Right atrium auricular region (tissue), 2 donors: ENCODE measurements around the gene USH1G. TPM values are rescaled to one million over a fixed set of nuclear protein-coding genes. Genes with fewer than 3 reads are reported as not detected.
A peak's percentile ranks its signal among the peaks of the same experiment; 100 is the strongest.
"Not testable (repeated sequence)": the region's sequence is repeated elsewhere in the genome, so short reads cannot be mapped to it uniquely, and the experiment has no call there.

Experiments
- DNase-seq: peaks from one replicate; pipeline ENCODE4 v3.0.0-alpha.2; 2019; ENCODE audit warnings: low spot score
- H3K27ac ChIP-seq, 2 donors: fragments of 200-600 bp; sonication (generic); 1 replicate in 1 of 2; 2 replicates in 1 of 2; pipeline ENCODE4 v1.5.1; 2016 to 2019
- H3K27me3 ChIP-seq, 2 donors: fragments of 200-600 bp; sonication (generic); one replicate each; pipeline versions ENCODE4 v1.5.1 to v1.6.0; 2017 to 2019
- H3K36me3 ChIP-seq: fragments of 200-600 bp; sonication (generic); one replicate; pipeline ENCODE4 v1.5.1; 2016
- H3K4me1 ChIP-seq, 2 donors: fragments of 200-600 bp; sonication (generic); one replicate each; pipeline versions ENCODE4 v1.5.1 to v1.6.0; 2017 to 2019
- H3K4me3 ChIP-seq, 2 donors: fragments of 200-600 bp; sonication (generic); 1 replicate in 1 of 2; 2 replicates in 1 of 2; pipeline ENCODE4 v1.5.1; 2017 to 2019; ENCODE audit warnings: mild to moderate bottlenecking in 1 of 2, moderate library complexity in 1 of 2
- H3K9me3 ChIP-seq, 2 donors: fragments of 200-600 bp; sonication (generic); one replicate each; pipeline ENCODE4 v1.5.1; 2019
- total RNA-seq, 2 donors: library from RNA; depleted of rRNA; stranded (reverse); fragments of >200 nt; gene quantifications; one replicate each; pipeline ENCODE4 v1.1.0, GENCODE V29; 2016
- TF ChIP-seq, protein P1 (sequence below), 2 donors: fragments of 200-600 bp; sonication (generic); IDR thresholded peaks; one replicate each; pipeline ENCODE4 v1.5.1; 2019; ENCODE audit warnings: antibody characterized with exemption in 2 of 2

The USH1G gene
- under 1 TPM; 0.20 to 0.22 TPM for total RNA-seq

DNA sequence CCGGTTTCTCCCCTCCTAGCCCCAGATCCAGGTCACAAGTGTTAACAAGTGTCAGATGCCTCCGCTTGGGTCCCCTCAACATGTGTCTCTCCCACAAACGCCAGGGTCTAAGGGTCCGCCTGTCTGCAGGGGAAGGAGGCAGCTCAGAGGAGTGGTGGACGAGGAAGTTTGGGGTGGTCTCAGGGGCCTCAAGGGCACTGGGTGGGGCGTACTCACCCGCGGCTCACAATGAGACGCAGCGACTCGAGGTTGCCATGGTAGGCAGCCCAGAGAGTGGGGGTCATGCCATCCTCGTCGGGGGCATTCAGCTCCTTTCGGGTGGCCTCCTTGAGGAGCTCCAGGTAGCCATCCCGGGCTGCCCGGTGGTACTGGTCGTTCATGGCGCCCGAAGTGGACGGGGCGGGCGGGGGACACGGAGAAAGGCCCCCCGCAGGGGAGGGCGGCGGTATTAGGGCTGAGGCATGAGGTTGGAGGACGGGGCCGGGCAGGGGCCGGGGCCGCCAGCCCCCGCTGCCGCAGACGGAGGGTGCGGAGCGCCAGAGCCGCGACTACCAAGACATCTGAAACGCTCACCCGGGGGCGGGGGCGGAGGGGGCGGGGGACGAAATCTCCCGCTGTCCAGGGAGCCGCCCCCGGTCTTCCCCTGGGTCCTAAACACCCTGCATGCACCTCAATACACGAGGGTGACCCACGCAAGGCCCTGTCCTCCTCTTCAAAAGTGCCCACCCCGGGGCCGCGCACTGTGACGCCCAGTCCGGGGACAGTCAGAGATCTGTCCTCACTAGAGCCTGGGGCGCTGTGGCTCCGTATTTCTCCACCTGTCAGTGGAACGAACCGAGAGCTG lies at the start of gene USH1G:
Gene USH1G, minus strand, starts transcription at position 562 of the 844 bp plus-strand sequence. Its CDS starts 182 bp downstream, at position 380.
- no peak for DNase-seq
- Histone ChIP-seq H3K4me3 (peak within 1 kb of the TSS; percentile 7 to 42), H3K9me3 (no peaks in the 10 kb centered on the region), H3K4me1 (peaks cover 0 to 39% of the 10 kb centered on the region in 2 donors), H3K36me3 (no peaks in the 10 kb centered on the region), H3K27me3 (peaks cover 0 to 22% of the 10 kb centered on the region in 2 donors), H3K27ac (no peak within 1 kb of the TSS)
- TF ChIP-seq, protein P1, sequence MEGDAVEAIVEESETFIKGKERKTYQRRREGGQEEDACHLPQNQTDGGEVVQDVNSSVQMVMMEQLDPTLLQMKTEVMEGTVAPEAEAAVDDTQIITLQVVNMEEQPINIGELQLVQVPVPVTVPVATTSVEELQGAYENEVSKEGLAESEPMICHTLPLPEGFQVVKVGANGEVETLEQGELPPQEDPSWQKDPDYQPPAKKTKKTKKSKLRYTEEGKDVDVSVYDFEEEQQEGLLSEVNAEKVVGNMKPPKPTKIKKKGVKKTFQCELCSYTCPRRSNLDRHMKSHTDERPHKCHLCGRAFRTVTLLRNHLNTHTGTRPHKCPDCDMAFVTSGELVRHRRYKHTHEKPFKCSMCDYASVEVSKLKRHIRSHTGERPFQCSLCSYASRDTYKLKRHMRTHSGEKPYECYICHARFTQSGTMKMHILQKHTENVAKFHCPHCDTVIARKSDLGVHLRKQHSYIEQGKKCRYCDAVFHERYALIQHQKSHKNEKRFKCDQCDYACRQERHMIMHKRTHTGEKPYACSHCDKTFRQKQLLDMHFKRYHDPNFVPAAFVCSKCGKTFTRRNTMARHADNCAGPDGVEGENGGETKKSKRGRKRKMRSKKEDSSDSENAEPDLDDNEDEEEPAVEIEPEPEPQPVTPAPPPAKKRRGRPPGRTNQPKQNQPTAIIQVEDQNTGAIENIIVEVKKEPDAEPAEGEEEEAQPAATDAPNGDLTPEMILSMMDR (IDR thresholded peaks at IDR 0.05), result no peak

DNA sequence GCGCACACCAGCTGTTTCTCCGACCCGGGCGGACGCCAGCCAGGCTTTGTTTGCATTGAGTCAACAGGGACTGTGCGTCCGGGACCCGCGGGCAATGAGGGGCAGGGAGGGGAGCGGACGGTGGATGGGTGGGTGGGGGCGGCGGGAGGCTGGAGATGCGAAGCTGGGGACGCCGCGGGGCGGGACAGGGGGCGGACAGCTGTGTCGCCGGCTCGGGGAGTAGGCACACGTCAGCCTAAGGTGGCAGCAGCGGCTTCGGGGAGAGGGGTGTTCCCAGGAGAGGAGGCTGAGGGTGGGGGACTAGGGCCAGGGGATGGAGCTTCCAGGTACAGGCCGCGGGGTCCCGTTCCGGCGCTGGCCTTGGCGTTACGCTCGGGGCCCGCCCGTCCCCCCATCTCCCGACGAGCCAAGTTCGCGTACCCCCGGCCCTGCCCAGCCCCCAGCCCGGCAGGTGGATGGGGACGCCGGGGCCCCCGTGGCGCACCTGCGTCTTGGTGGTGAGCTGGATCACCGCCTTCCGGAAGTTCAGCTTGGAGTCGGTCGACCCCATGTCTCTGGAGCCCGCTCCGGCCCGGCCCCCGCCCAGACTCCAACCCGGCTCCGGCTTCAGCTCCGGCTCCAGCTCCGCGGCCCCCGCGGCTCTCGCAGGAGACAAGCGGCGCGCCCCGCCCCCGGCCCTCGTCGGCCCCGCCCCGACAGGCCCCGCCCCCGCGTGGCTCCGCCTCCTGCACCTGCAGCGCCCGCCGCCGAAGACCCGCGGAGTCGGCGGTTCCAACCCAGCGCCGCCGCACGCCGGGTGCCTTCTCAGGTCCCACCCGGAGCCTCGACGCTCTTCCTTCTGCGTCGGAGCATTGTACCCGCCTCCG lies 49.3 kb upstream of the USH1G start, which contains the start of gene HID1:
Gene HID1, minus strand, starts transcription at position 653 of the 866 bp plus-strand sequence. Its CDS starts 103 bp downstream, at position 550.
- Histone ChIP-seq H3K9me3 (no peaks in the 10 kb centered on the region), H3K27ac (peak within 1 kb of the TSS; percentile 40 to 53), H3K4me3 (peak within 1 kb of the TSS; percentile 61 to 66), H3K27me3 (no peaks in the 10 kb centered on the region), H3K36me3 (no peaks in the 10 kb centered on the region), H3K4me1 (peaks cover 0 to 18% of the 10 kb centered on the region in 2 donors)
- TF ChIP-seq, protein P1 (IDR thresholded peaks at IDR 0.05), result no peak
- DNase-seq, result no peak

DNA sequence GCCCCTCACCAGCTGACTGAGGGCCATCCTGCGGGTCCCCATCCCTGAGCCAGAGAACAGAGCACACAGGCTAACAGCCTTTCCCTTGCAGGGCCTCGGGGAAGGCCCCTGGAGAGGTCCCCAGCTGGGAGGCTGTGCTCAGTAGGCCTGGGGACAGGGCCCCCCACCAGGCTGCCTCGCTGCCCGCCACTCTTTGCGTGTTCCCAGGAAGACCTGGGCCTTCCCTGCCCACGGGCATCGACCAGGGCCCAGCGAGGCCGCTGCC lies 48.7 kb upstream of the USH1G start:
- Histone ChIP-seq H3K4me3 (peak overlapping the region; percentile 61 to 66), H3K27ac (peak overlapping the region; percentile 40 to 53), H3K27me3 (no peaks in the 10 kb centered on the region), H3K36me3 (no peaks in the 10 kb centered on the region), H3K4me1 (peaks cover 0 to 18% of the 10 kb centered on the region in 2 donors), H3K9me3 (no peaks in the 10 kb centered on the region)
- no peak for DNase-seq
- TF ChIP-seq, protein P1 (IDR thresholded peaks at IDR 0.05), result no peak

DNA sequence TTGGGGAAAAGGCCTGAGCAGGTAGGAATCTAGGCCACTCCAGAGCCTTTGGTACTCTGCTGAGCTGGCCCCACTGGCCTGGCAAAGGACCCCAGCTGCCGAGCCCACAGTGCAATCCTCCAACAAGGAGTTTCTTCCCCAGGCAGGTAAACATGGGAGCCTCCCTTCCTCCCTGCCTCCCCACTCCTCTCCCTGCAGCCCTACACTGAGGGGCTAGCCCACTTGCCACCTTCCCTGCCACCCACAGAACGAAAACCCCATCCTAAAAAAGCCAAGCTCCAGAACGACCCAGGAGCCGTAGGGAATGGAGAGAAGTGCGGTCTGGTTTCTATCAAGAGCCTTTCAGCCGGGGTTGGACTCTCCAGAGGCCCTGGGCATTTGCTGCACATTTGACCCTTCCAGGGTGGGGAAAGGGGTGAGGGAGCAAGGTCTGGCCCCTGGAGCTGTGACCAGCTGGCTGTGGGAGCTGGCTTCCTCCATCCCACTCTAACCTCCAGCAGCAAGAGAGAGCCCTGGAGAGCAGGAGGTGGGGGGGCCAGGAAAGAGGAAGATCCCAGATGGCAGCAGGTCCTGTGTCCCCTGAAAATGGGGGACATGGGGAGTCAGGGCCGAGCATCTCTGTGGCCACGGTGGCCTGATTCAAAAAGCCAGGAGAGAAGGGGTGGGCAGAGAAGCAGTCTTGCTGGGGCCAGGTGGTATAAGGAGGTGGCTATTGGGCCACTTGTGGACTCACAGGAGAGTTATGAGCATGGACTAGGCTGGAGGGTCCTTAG lies 48.2 kb upstream of the USH1G start:
- Histone ChIP-seq H3K4me1 (peaks cover 0 to 18% of the 10 kb centered on the region in 2 donors), H3K4me3 (peak overlapping the region; percentile 61 to 66), H3K36me3 (no peaks in the 10 kb centered on the region), H3K27me3 (no peaks in the 10 kb centered on the region), H3K27ac (peak overlapping the region; percentile 40 to 53), H3K9me3 (no peaks in the 10 kb centered on the region)
- TF ChIP-seq, protein P1 (IDR thresholded peaks at IDR 0.05), result no peak
- no peak for DNase-seq

DNA sequence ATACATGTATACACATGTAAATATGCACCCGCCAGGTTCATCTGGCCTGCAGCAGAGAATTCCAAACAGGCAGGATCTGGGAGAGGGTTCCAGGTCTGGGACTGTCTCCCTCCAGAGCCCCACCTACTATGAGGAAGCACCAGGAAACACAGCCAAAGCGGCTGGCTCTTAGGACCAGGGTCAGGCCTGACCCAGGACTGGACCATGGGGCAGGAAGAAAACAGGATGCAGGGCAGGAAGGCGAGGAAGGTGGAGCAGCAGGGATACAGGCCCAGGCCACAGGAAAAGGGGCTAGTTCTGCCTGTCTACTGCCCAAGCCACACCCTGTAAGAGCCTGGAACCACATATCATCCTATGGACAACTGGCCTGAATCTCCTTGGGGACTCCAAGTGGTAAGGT lies 47.3 kb upstream of the USH1G start:
- Histone ChIP-seq H3K4me3 (no peak overlapping the region), H3K36me3 (no peaks in the 10 kb centered on the region), H3K4me1 (peaks cover 0 to 18% of the 10 kb centered on the region in 2 donors), H3K9me3 (no peaks in the 10 kb centered on the region), H3K27ac (peak overlapping the region in 1 of 2 donors; percentile 40), H3K27me3 (no peaks in the 10 kb centered on the region)
- DNase-seq, result no peak
- TF ChIP-seq, protein P1 (IDR thresholded peaks at IDR 0.05), result no peak

DNA sequence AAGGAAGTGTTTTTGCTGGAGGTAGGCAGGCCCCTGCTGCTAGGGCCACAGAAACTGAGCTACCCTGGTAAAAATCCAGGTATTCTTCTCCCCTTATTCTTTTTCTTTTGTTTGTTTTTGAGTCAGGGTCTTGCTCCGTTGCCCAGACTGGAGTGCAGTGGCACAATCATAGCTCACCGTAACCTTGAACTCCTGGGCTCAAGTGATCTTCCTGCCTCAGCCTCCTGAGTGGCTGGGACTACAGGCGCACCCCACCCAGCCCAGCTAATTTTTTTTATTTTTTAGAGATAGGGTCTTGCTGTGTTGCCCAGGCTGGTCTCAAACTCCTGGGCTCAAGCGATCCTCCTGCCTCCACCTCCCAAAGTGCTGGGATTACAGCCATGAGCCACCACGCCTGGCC lies 46.4 kb upstream of the USH1G start:
- not testable (repeated sequence) for H3K27me3 ChIP-seq, DNase-seq, H3K4me3 ChIP-seq, H3K36me3 ChIP-seq, H3K27ac ChIP-seq, H3K9me3 ChIP-seq
- H3K4me1 ChIP-seq, result peaks cover 0 to 18% of the 10 kb centered on the region in 2 donors
